H1 (cell line): ENCODE measurements around the gene MTIF2. TPM values are rescaled to one million over a fixed set of nuclear protein-coding genes. Genes with fewer than 3 reads are reported as not detected.

Source experiments
- CTCF ChIA-PET: fragments of 300-600 bp; sonication (Branson Sonifier 250); formaldehyde crosslinking; loops from one replicate; lab custom pipeline; 2021; ENCODE audit not compliant: partially characterized antibody; lab: Charles Lee
- POLR2A ChIA-PET: fragments of 300-600 bp; sonication (Branson Sonifier 250); formaldehyde crosslinking; loops from one replicate; lab custom pipeline; 2021; ENCODE audit warnings: inconsistent platforms; ENCODE audit not compliant: partially characterized antibody; lab: Charles Lee
- DNase-seq, 2 experiments: peaks; one replicate each; pipeline versions ENCODE4 v3.0.0 to v3.0.0-alpha.2; 2010 to 2022; ENCODE audit warnings: low spot score in 2 of 2, low read depth in 1 of 2, mixed read lengths in 1 of 2
- FAIRE-seq: peaks from 2 replicates; lab custom pipeline; 2011; peaks lifted over from hg19 to GRCh38; lab: Jason Lieb, UNC
- H2AFZ ChIP-seq: 2 replicates; pipeline ENCODE4 v1.8.1; 2012; ENCODE audit warnings: low read length, inconsistent platforms
- H2AK5ac ChIP-seq: 2 replicates; pipeline ENCODE4 v1.6.1; 2013; ENCODE audit warnings: low read depth, low read length
- H2BK120ac ChIP-seq: replicated peaks from 2 replicates; pipeline ENCODE3; 2013; ENCODE audit warnings: low read depth, low read length, inconsistent platforms
- H2BK12ac ChIP-seq: 2 replicates; pipeline ENCODE4 v1.6.1; 2013; ENCODE audit warnings: low read depth, low read length
- H2BK15ac ChIP-seq: 2 replicates; pipeline ENCODE4 v1.6.1; 2013; ENCODE audit warnings: low read length
- H2BK20ac ChIP-seq: 2 replicates; pipeline ENCODE4 v1.6.1; 2013; ENCODE audit warnings: low read length
- H2BK5ac ChIP-seq: 2 replicates; pipeline ENCODE4 v1.6.1; 2013; ENCODE audit warnings: low read depth, low read length
- H3K14ac ChIP-seq: 2 replicates; pipeline ENCODE4 v1.6.1; 2013; ENCODE audit warnings: inconsistent platforms; ENCODE audit not compliant: insufficient read length
- H3K18ac ChIP-seq: 2 replicates; pipeline ENCODE4 v1.6.1; 2013; ENCODE audit warnings: low read length; ENCODE audit errors: extremely low read depth
- H3K23ac ChIP-seq: 2 replicates; pipeline ENCODE4 v1.6.1; 2013; ENCODE audit warnings: inconsistent platforms; ENCODE audit not compliant: insufficient read length
- H3K23me2 ChIP-seq: 2 replicates; pipeline ENCODE4 v1.6.1; 2013; ENCODE audit warnings: low read depth, low read length
- H3K27ac ChIP-seq: 2 replicates; pipeline ENCODE4 v1.6.1; 2011; ENCODE audit warnings: low read depth, low read length, inconsistent platforms
- H3K27me3 ChIP-seq, 4 experiments: replicated peaks in 1 of 4; 1 replicate in 1 of 4; 2 replicates in 3 of 4; pipeline versions ENCODE4 v1.6.1 to v1.8.1; 2011 to 2013; ENCODE audit warnings: low read length in 3 of 4, mild to moderate bottlenecking in 3 of 4, inconsistent platforms in 2 of 4, mixed read lengths in 2 of 4, moderate library complexity in 1 of 4; ENCODE audit not compliant: control insufficient read depth in 3 of 4, insufficient read depth in 3 of 4; ENCODE audit errors: extremely low read depth in 1 of 4
- H3K36me3 ChIP-seq, 4 experiments: 2 replicates each; pipeline versions ENCODE4 v1.6.1 to v1.8.1; 2011 to 2013; ENCODE audit warnings: mild to moderate bottlenecking in 4 of 4, low read length in 3 of 4, moderate library complexity in 2 of 4, control low read depth in 1 of 4, inconsistent platforms in 1 of 4; ENCODE audit not compliant: insufficient read depth in 4 of 4, control insufficient read depth in 2 of 4
- H3K4ac ChIP-seq: replicated peaks from 2 replicates; pipeline ENCODE3; 2013; ENCODE audit warnings: low read length, low read depth, mixed read lengths, inconsistent platforms; ENCODE audit not compliant: insufficient read length
- H3K4me1 ChIP-seq, 4 experiments: replicated peaks in 1 of 4; 1 replicate in 1 of 4; 2 replicates in 3 of 4; pipeline versions ENCODE4 v1.6.1 to v1.8.1; 2011 to 2013; ENCODE audit warnings: low read length in 3 of 4, inconsistent platforms in 2 of 4, mixed read lengths in 1 of 4; ENCODE audit not compliant: insufficient read depth in 4 of 4, control insufficient read depth in 3 of 4
- H3K4me2 ChIP-seq, 2 experiments: 2 replicates each; pipeline versions ENCODE4 v1.6.1 to v1.8.1; 2011 to 2013; ENCODE audit warnings: low read depth in 2 of 2, low read length in 2 of 2, control low read depth in 1 of 2, inconsistent platforms in 1 of 2, mild to moderate bottlenecking in 1 of 2; ENCODE audit not compliant: insufficient read depth in 1 of 2
- H3K4me3 ChIP-seq, 4 experiments: fragments of 200-600, 300-600 bp in 1 of 4; sonication (generic), shearing (Covaris generic), sonication (Bioruptor Twin) in 1 of 4; 2 replicates each; pipeline versions ENCODE4 v1.5.1 to v1.8.1; 2011 to 2016; ENCODE audit warnings: low read length in 4 of 4, low read depth in 3 of 4, control low read depth in 2 of 4, inconsistent platforms in 2 of 4, mild to moderate bottlenecking in 2 of 4, mixed read lengths in 1 of 4, moderate library complexity in 1 of 4; ENCODE audit not compliant: insufficient read depth in 2 of 4; ENCODE audit errors: extremely low read depth in 1 of 4
- H3K56ac ChIP-seq: replicated peaks from 2 replicates; pipeline ENCODE3; 2013; ENCODE audit warnings: low read depth, mild to moderate bottlenecking, mixed read lengths, low read length, inconsistent platforms; ENCODE audit not compliant: insufficient read length
- H3K79me1 ChIP-seq: 2 replicates; pipeline ENCODE4 v1.6.1; 2013; ENCODE audit warnings: low read depth, low read length, control low read depth
- H3K79me2 ChIP-seq, 2 experiments: 2 replicates each; pipeline versions ENCODE4 v1.6.1 to v1.8.1; 2012 to 2013; ENCODE audit warnings: low read length in 2 of 2, mild to moderate bottlenecking in 2 of 2, inconsistent platforms in 1 of 2; ENCODE audit not compliant: insufficient read depth in 2 of 2, control insufficient read depth in 1 of 2
- H3K9ac ChIP-seq, 4 experiments: replicated peaks in 1 of 4; 1 replicate in 1 of 4; 2 replicates in 3 of 4; pipeline versions ENCODE4 v1.6.1 to v1.8.1; 2011 to 2013; ENCODE audit warnings: low read depth in 3 of 4, low read length in 3 of 4, control low read depth in 2 of 4, mild to moderate bottlenecking in 2 of 4, moderate library complexity in 2 of 4, inconsistent platforms in 1 of 4; ENCODE audit errors: extremely low read depth in 1 of 4
- H3K9me3 ChIP-seq, 2 experiments: 2 replicates each; pipeline versions ENCODE4 v1.6.1 to v1.8.1; 2012 to 2013; ENCODE audit warnings: mild to moderate bottlenecking in 2 of 2, moderate library complexity in 2 of 2, control low read depth in 1 of 2, inconsistent platforms in 1 of 2, low read depth in 1 of 2, low read length in 1 of 2, mixed read lengths in 1 of 2; ENCODE audit not compliant: insufficient read depth in 2 of 2
- H4K20me1 ChIP-seq, 2 experiments: replicated peaks in 1 of 2; 2 replicates each; pipeline versions ENCODE3 to v1.8.1; 2011 to 2013; ENCODE audit warnings: inconsistent platforms in 2 of 2, low read length in 2 of 2, mild to moderate bottlenecking in 1 of 2; ENCODE audit not compliant: insufficient read depth in 2 of 2, control insufficient read depth in 1 of 2
- H4K5ac ChIP-seq: 2 replicates; pipeline ENCODE4 v1.6.1; 2013; ENCODE audit warnings: low read length, low read depth, mixed read lengths, inconsistent platforms; ENCODE audit not compliant: insufficient read length
- H4K8ac ChIP-seq: 2 replicates; pipeline ENCODE4 v1.8.0; 2013; ENCODE audit warnings: mild to moderate bottlenecking, moderate library complexity, low read length, inconsistent platforms; ENCODE audit not compliant: insufficient read depth; ENCODE audit errors: extremely low read depth
- H4K91ac ChIP-seq: replicated peaks from 2 replicates; pipeline ENCODE3; 2013; ENCODE audit warnings: low read length, mixed read lengths, inconsistent platforms; ENCODE audit not compliant: insufficient read length
- GABPA ChIP-seq: IDR thresholded peaks from 2 replicates; pipeline ENCODE4 v1.6.1; 2011; ENCODE audit warnings: mild to moderate bottlenecking, low read length, moderate library complexity, borderline replicate concordance; ENCODE audit not compliant: insufficient read depth
- JUN ChIP-seq: IDR thresholded peaks from 2 replicates; pipeline ENCODE4 v1.6.1; 2011; ENCODE audit warnings: low read depth, mild to moderate bottlenecking, improper control_type of control experiment, low read length
- PHF8 ChIP-seq: fragments of 200-600 bp; sonication (generic); conservative IDR thresholded peaks from 2 replicates; pipeline ENCODE4 v1.7.1; 2012; ENCODE audit warnings: low read depth, mild to moderate bottlenecking, inconsistent platforms, low read length, moderate library complexity
- RAD21 ChIP-seq, 2 experiments: IDR thresholded peaks in 1 of 2; conservative IDR thresholded peaks in 1 of 2; 2 replicates each; pipeline ENCODE4 v1.6.1; 2011; ENCODE audit warnings: low read depth in 2 of 2, low read length in 2 of 2, improper control_type of control experiment in 1 of 2, inconsistent platforms in 1 of 2, mild to moderate bottlenecking in 1 of 2, moderate library complexity in 1 of 2
- RBBP5 ChIP-seq: IDR thresholded peaks from 2 replicates; pipeline ENCODE4 v1.7.1; 2012; ENCODE audit warnings: low read depth, mild to moderate bottlenecking, inconsistent platforms, low read length, moderate library complexity, borderline replicate concordance
- SP1 ChIP-seq: IDR thresholded peaks from 2 replicates; pipeline ENCODE4 v1.6.1; 2011; ENCODE audit warnings: low read depth, low read length
- SP4 ChIP-seq: IDR thresholded peaks from 2 replicates; pipeline ENCODE4 v1.6.1; 2012; ENCODE audit warnings: low read length, inconsistent platforms
- TAF7 ChIP-seq: optimal IDR thresholded peaks from 2 replicates; pipeline ENCODE3; 2011; ENCODE audit warnings: low read depth, mild to moderate bottlenecking, inconsistent platforms, low read length, moderate library complexity, borderline replicate concordance
- TBP ChIP-seq: IDR thresholded peaks from 2 replicates; pipeline ENCODE4 v1.6.1; 2011; ENCODE audit warnings: low read depth, low read length, improper control_type of control experiment
- WGBS, 2 experiments: shearing (Covaris generic) in 1 of 2; methylation state at CpG; one replicate each; pipeline versions ENCODE4 v1.1.6 to v1.1.7; 2013 to 2015; ENCODE audit warnings: low lambda C conversion rate in 2 of 2, mixed read lengths in 2 of 2, inconsistent platforms in 1 of 2, low coverage in 1 of 2, missing lambda C conversion rate in 1 of 2; ENCODE audit not compliant: insufficient replicate concordance in 2 of 2, insufficient coverage in 1 of 2, insufficient read length in 1 of 2; ENCODE audit errors: extremely low coverage in 1 of 2, missing lambda C conversion rate in 1 of 2; 5-methylcytosine and 5-hydroxymethylcytosine counted together
- polyA plus RNA-seq, 7 experiments: library from polyadenylated mRNA; depleted of rRNA in 3 of 7; stranded (reverse) in 5 of 7; unstranded in 2 of 7; fragments of >200 nt in 5 of 7; fragments of 200-250 nt in 2 of 7; gene quantifications; 1 replicate in 5 of 7; 2 replicates in 1 of 7; 4 replicates in 1 of 7; pipeline versions ENCODE4 v1.2.1 to v1.2.3, GENCODE V29; 2011 to 2013; ENCODE audit warnings: missing spikeins in 2 of 7, mixed read lengths in 2 of 7
- total RNA-seq: library from RNA; stranded (reverse); fragmentation: NEBNext Ultra II Directional; extraction: Animal tissue kit (Norgen Biotek cat#: 25700); gene quantifications from 2 replicates; pipeline ENCODE4 v1.2.1, GENCODE V29; 2021

Gene MTIF2
- total and polyA plus RNA-seq, 2 of the 8 experiments (the other 6 are each of a cell fraction or from before 2014, with no cell fraction given) = 11.0 to 36.0 TPM

GRCh38 chr2:55204536-55204935, 64.5 kb downstream of the MTIF2 start:
- no peak overlapping the region for H2BK5ac ChIP-seq
- H3K4me1 ChIP-seq = no peaks in the 10 kb centered on the region
- no peak overlapping the region for H4K8ac ChIP-seq
- H3K56ac ChIP-seq = no peak overlapping the region
- no peak overlapping the region for H4K5ac ChIP-seq
- H2BK12ac ChIP-seq = no peak overlapping the region
- no peaks in the 10 kb centered on the region for H3K23me2 ChIP-seq
- H3K4ac ChIP-seq = no peak overlapping the region
- H4K20me1 ChIP-seq = no peaks in the 10 kb centered on the region
- no peak overlapping the region for H3K4me3 ChIP-seq
- H3K18ac ChIP-seq = no peak overlapping the region
- H2BK20ac ChIP-seq = no peak overlapping the region
- H3K27me3 ChIP-seq = no peaks in the 10 kb centered on the region
- no peak overlapping the region for H2AK5ac ChIP-seq
- ChIA-PET POLR2A (no interaction called here), CTCF (no interaction called here)
- H2AFZ ChIP-seq = no peak overlapping the region
- FAIRE-seq = no peak
- H3K36me3 ChIP-seq = peaks cover 0 to 5% (median 0%) of the 10 kb centered on the region in 4 experiments; a peak in 1 of 8 replicates
- no peak overlapping the region for H2BK120ac ChIP-seq
- H3K9me3 ChIP-seq = no peaks in the 10 kb centered on the region; a peak in 1 of 4 replicates
- H3K79me2 ChIP-seq = no peaks in the 10 kb centered on the region
- no peak overlapping the region for H2BK15ac ChIP-seq
- H3K4me2 ChIP-seq = no peak overlapping the region
- H4K91ac ChIP-seq = no peak overlapping the region
- H3K27ac ChIP-seq = no peak overlapping the region
- TF ChIP-seq PHF8 (no peak), TBP (no peak), JUN (no peak), RAD21 (IDR thresholded peaks at IDR 0.05 in 1 of 2, conservative IDR thresholded peaks at IDR 0.05 in 1 of 2; ENCODE audit: low read depth in 2 of 2, low read length in 2 of 2) (no peak), RBBP5 (no peak), GABPA (no peak), SP1 (no peak), SP4 (no peak), TAF7 (no peak)
- H3K23ac ChIP-seq = no peak overlapping the region
- no peak overlapping the region for H3K14ac ChIP-seq
- H3K79me1 ChIP-seq = no peaks in the 10 kb centered on the region
- 94% methylated on average over 3 of the region's 3 CpGs; no CpG with 5 or more reads in 1 of the 2 experiments for WGBS, 2 experiments
- H3K9ac ChIP-seq = no peak overlapping the region
- no peak for DNase-seq
